Measurements from ENCODE around the gene LDB3.
A peak's percentile ranks its signal among the peaks of the same experiment; 100 is the strongest.
"Not testable (repeated sequence)": the region's sequence is repeated elsewhere in the genome, so short reads cannot be mapped to it uniquely, and the experiment has no call there.

Gene LDB3

GRCh38 chr10:86668297-86669165, at the start of gene LDB3:
Gene LDB3 (plus strand): TSS chr10:86668511. CDS start chr10:86668692, 181 bp downstream.
- no peak for DNase-seq (ENCODE audit: low spot score)

GRCh38 chr10:86628311-86628710, 40.0 kb upstream of the LDB3 start:
- DNase-seq (ENCODE audit: low spot score): no peak

- no peak for DNase-seq (ENCODE audit: low spot score)
These were observed 38.2 kb upstream of the LDB3 start for GRCh38 chr10:86630079-86630478.

GRCh38 chr10:86632009-86632800, 36.1 kb upstream of the LDB3 start:
- DNase-seq (ENCODE audit: low spot score): peak; percentile 56

- no peak for DNase-seq (ENCODE audit: low spot score)
These were observed 35.4 kb upstream of the LDB3 start for GRCh38 chr10:86632951-86633350.

GRCh38 chr10:86635402-86635801, 32.9 kb upstream of the LDB3 start:
- DNase-seq (ENCODE audit: low spot score): no peak

- no peak for DNase-seq (ENCODE audit: low spot score)
These were observed 32.0 kb upstream of the LDB3 start for GRCh38 chr10:86636311-86636710.

GRCh38 chr10:86642021-86642420, 26.3 kb upstream of the LDB3 start:
- no peak for DNase-seq (ENCODE audit: low spot score)

GRCh38 chr10:86642499-86642898, 25.8 kb upstream of the LDB3 start:
- no peak for DNase-seq (ENCODE audit: low spot score)

GRCh38 chr10:86644152-86644793, 24.0 kb upstream of the LDB3 start:
- DNase-seq (ENCODE audit: low spot score): no peak

GRCh38 chr10:86644794-86645445, 23.4 kb upstream of the LDB3 start:
- DNase-seq (ENCODE audit: low spot score): no peak

- DNase-seq (ENCODE audit: low spot score): not testable (repeated sequence)
These were observed 22.6 kb upstream of the LDB3 start for GRCh38 chr10:86645621-86646165.

- DNase-seq (ENCODE audit: low spot score): no peak
These were observed 21.8 kb upstream of the LDB3 start for GRCh38 chr10:86646532-86646931.

- DNase-seq (ENCODE audit: low spot score): no peak
These were observed 21.4 kb upstream of the LDB3 start for GRCh38 chr10:86646933-86647332.

GRCh38 chr10:86647773-86648703, 20.3 kb upstream of the LDB3 start:
- no peak for DNase-seq (ENCODE audit: low spot score)

- DNase-seq (ENCODE audit: low spot score): no peak
These were observed 19.4 kb upstream of the LDB3 start for GRCh38 chr10:86648704-86649427.

- DNase-seq (ENCODE audit: low spot score): no peak
These were observed 18.7 kb upstream of the LDB3 start for GRCh38 chr10:86649471-86650150.

GRCh38 chr10:86650151-86650550, 18.2 kb upstream of the LDB3 start:
- DNase-seq (ENCODE audit: low spot score): no peak

- DNase-seq (ENCODE audit: low spot score): no peak
These were observed 17.3 kb upstream of the LDB3 start for GRCh38 chr10:86651021-86651471.
